Panc1 (cell line): ENCODE data around the gene HMGN2. TPM values are rescaled to one million over a fixed set of nuclear protein-coding genes. Genes with fewer than 3 reads are reported as not detected.

Experiments used
- ATAC-seq: fragments of 200-7000 bp; cut with Tn5 transposase; 2 replicates; pipeline ENCODE4 v1.9.1; 2020; ENCODE audit warnings: mild to moderate bottlenecking, moderate library complexity
- BruUV-seq: library from RNA; stranded (reverse); fragments of 400-500 nt; replicated peaks from 2 replicates; lab custom pipeline; 2021; lab: Mats Ljungman, UMichigan
- CTCF ChIA-PET: fragments of 300-600 bp; sonication (Branson Sonifier 250); formaldehyde crosslinking; loops from one replicate; lab custom pipeline; 2022; ENCODE audit warnings: antibody characterized with exemption; lab: Charles Lee
- POLR2A ChIA-PET: fragments of 300-600 bp; sonication (Branson Sonifier 250); formaldehyde crosslinking; loops from one replicate; lab custom pipeline; 2022; ENCODE audit warnings: antibody characterized with exemption; lab: Charles Lee
- DNase-seq: peaks from one replicate; pipeline ENCODE4 v3.0.0-alpha.2; 2010; ENCODE audit warnings: low read depth, low spot score
- H3K27ac ChIP-seq: 2 replicates; pipeline ENCODE4 v1.5.1; 2011; ENCODE audit warnings: mild to moderate bottlenecking, low read length, inconsistent platforms
- H3K27me3 ChIP-seq: fragments of 200-500 bp; sonication (Bioruptor generic); 2 replicates; pipeline ENCODE4 v1.6.0; 2014; ENCODE audit warnings: low read length, inconsistent platforms; ENCODE audit not compliant: control insufficient read depth, insufficient read depth
- H3K36me3 ChIP-seq: fragments of 200-500 bp; sonication (Bioruptor generic); 2 replicates; pipeline ENCODE4 v1.5.1; 2014; ENCODE audit warnings: inconsistent platforms, mild to moderate bottlenecking, low read length, moderate library complexity; ENCODE audit not compliant: control insufficient read depth, insufficient read depth
- H3K4me1 ChIP-seq: 2 replicates; pipeline ENCODE4 v1.5.1; 2011; ENCODE audit warnings: inconsistent platforms, mild to moderate bottlenecking, low read length, moderate library complexity; ENCODE audit not compliant: control insufficient read depth, insufficient read depth
- H3K4me3 ChIP-seq, 2 experiments: 2 replicates each; pipeline ENCODE4 v1.5.1; 2011 to 2012; ENCODE audit warnings: low read depth in 2 of 2, low read length in 2 of 2, mild to moderate bottlenecking in 2 of 2, inconsistent platforms in 1 of 2, moderate library complexity in 1 of 2
- H3K9me3 ChIP-seq: fragments of 200-500 bp; sonication (Bioruptor generic); 2 replicates; pipeline ENCODE4 v1.5.1; 2014; ENCODE audit warnings: low read depth, mild to moderate bottlenecking, inconsistent platforms, low read length, moderate library complexity; ENCODE audit not compliant: control insufficient read depth, insufficient read depth
- POLR2AphosphoS5 ChIP-seq: IDR thresholded peaks from 2 replicates; pipeline ENCODE4 v1.6.1; 2012; ENCODE audit warnings: mild to moderate bottlenecking, low read depth, low read length, moderate library complexity
- SIN3A ChIP-seq: IDR thresholded peaks from 2 replicates; pipeline ENCODE4 v1.6.1; 2012; ENCODE audit warnings: low read depth, mild to moderate bottlenecking, low read length, moderate library complexity, borderline replicate concordance; ENCODE audit not compliant: insufficient read depth
- TCF7L2 ChIP-seq: IDR thresholded peaks from 2 replicates; pipeline ENCODE4 v1.6.1; 2011; ENCODE audit warnings: mild to moderate bottlenecking, low read depth, low read length, inconsistent platforms
- in situ Hi-C: cut with HindIII; loops from 2 replicates; pipeline ENCODE4 v1.10.0; 2016; ENCODE audit warnings: low sequenced_read_pairs, low pct_unique_long_range_greater_than_20kb
- intact Hi-C: fragments of 100-400 bp; cut with micrococcal nuclease; formaldehyde crosslinking; loops from one replicate; pipeline ENCODE4 v1.10.0; 2022; ENCODE audit not compliant: unreplicated experiment
- total RNA-seq: library from RNA; stranded (reverse); gene quantifications from one replicate; pipeline ENCODE4 v1.2.1, GENCODE V29; 2021; ENCODE audit not compliant: unreplicated experiment
- TF ChIP-seq, protein P1 (sequence below), 2 experiments: IDR thresholded peaks; 2 replicates each; pipeline ENCODE4 v1.6.1; 2011 to 2012; ENCODE audit warnings: low read depth in 2 of 2, control low read depth in 1 of 2, low read length in 1 of 2, mild to moderate bottlenecking in 1 of 2, moderate library complexity in 1 of 2; ENCODE audit not compliant: insufficient read depth in 1 of 2
- TF ChIP-seq, protein P2 (sequence below): fragments of 450-650 bp; IDR thresholded peaks from 2 replicates; pipeline ENCODE4 v1.5.1; 2017; ENCODE audit warnings: mild to moderate bottlenecking

Gene HMGN2
- total RNA-seq, 1 experiment from 2014 or later, result 496 TPM

GRCh38 chr1:26482921-26483320 is 10.7 kb downstream of the HMGN2 start:
- no peak overlapping the region for H3K4me3 ChIP-seq
- TSS peak; percentile 41 for BruUV-seq
- ATAC-seq, result 0 out of 2 replicates have a peak, but pooled peaks have one; percentile 13
- no peaks in the 10 kb centered on the region for H3K27me3 ChIP-seq
- intact Hi-C loops, result no loop called here
- ChIA-PET CTCF (no interaction called here), POLR2A (no interaction called here)
- no peaks in the 10 kb centered on the region for H3K36me3 ChIP-seq
- TF ChIP-seq TCF7L2, result no peak
- TF ChIP-seq, protein P1, sequence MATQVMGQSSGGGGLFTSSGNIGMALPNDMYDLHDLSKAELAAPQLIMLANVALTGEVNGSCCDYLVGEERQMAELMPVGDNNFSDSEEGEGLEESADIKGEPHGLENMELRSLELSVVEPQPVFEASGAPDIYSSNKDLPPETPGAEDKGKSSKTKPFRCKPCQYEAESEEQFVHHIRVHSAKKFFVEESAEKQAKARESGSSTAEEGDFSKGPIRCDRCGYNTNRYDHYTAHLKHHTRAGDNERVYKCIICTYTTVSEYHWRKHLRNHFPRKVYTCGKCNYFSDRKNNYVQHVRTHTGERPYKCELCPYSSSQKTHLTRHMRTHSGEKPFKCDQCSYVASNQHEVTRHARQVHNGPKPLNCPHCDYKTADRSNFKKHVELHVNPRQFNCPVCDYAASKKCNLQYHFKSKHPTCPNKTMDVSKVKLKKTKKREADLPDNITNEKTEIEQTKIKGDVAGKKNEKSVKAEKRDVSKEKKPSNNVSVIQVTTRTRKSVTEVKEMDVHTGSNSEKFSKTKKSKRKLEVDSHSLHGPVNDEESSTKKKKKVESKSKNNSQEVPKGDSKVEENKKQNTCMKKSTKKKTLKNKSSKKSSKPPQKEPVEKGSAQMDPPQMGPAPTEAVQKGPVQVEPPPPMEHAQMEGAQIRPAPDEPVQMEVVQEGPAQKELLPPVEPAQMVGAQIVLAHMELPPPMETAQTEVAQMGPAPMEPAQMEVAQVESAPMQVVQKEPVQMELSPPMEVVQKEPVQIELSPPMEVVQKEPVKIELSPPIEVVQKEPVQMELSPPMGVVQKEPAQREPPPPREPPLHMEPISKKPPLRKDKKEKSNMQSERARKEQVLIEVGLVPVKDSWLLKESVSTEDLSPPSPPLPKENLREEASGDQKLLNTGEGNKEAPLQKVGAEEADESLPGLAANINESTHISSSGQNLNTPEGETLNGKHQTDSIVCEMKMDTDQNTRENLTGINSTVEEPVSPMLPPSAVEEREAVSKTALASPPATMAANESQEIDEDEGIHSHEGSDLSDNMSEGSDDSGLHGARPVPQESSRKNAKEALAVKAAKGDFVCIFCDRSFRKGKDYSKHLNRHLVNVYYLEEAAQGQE (IDR thresholded peaks at IDR 0.05; ENCODE audit: insufficient read depth in 1 of 2, low read depth in 2 of 2, low read length in 1 of 2), result no peak
- no peak for TF ChIP-seq SIN3A
- TF ChIP-seq POLR2AphosphoS5, result no peak
- TF ChIP-seq, protein P2, sequence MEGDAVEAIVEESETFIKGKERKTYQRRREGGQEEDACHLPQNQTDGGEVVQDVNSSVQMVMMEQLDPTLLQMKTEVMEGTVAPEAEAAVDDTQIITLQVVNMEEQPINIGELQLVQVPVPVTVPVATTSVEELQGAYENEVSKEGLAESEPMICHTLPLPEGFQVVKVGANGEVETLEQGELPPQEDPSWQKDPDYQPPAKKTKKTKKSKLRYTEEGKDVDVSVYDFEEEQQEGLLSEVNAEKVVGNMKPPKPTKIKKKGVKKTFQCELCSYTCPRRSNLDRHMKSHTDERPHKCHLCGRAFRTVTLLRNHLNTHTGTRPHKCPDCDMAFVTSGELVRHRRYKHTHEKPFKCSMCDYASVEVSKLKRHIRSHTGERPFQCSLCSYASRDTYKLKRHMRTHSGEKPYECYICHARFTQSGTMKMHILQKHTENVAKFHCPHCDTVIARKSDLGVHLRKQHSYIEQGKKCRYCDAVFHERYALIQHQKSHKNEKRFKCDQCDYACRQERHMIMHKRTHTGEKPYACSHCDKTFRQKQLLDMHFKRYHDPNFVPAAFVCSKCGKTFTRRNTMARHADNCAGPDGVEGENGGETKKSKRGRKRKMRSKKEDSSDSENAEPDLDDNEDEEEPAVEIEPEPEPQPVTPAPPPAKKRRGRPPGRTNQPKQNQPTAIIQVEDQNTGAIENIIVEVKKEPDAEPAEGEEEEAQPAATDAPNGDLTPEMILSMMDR, result no peak
- in situ Hi-C loops, result no loop called here
- H3K9me3 ChIP-seq, result no peaks in the 10 kb centered on the region
- no peak overlapping the region for H3K27ac ChIP-seq
- no peaks in the 10 kb centered on the region for H3K4me1 ChIP-seq
- no peak for DNase-seq

GRCh38 chr1:26483980-26484379 is 11.7 kb downstream of the HMGN2 start:
- in situ Hi-C loops, result no loop called here
- no TSS peak for BruUV-seq
- no peak for ATAC-seq
- no peak for DNase-seq
- intact Hi-C loops, result no loop called here
- TF ChIP-seq SIN3A, result no peak
- TF ChIP-seq, protein P1 (IDR thresholded peaks at IDR 0.05; ENCODE audit: insufficient read depth in 1 of 2, low read depth in 2 of 2, low read length in 1 of 2), result no peak
- TF ChIP-seq, protein P2, result no peak
- TF ChIP-seq POLR2AphosphoS5, result no peak
- no peak for TF ChIP-seq TCF7L2
- Histone ChIP-seq H3K9me3 (no peaks in the 10 kb centered on the region), H3K27me3 (no peaks in the 10 kb centered on the region), H3K4me1 (no peaks in the 10 kb centered on the region), H3K36me3 (no peaks in the 10 kb centered on the region), H3K4me3 (no peak overlapping the region), H3K27ac (no peak overlapping the region)
- ChIA-PET CTCF (no interaction called here), POLR2A (no interaction called here)
